ENCODE measurements around the gene RALGAPA2. TPM values are rescaled to one million over a fixed set of nuclear protein-coding genes. Genes with fewer than 3 reads are reported as not detected.

The RALGAPA2 gene
- total RNA-seq, 4 donors from 2014 or later, result 89.7 to 126 (median 97.8) TPM

- H3K4me3 ChIP-seq (replicated peaks in 1 of 3), result no peak overlapping the region
- no peaks in the 10 kb centered on the region for H3K27me3 ChIP-seq
- peaks cover 13% of the 10 kb centered on the region in 2 donors for H3K4me1 ChIP-seq
- WGBS, 2 donors, result 52 to 56% methylated on average over 4 of the region's 4 CpGs
- no peaks in the 10 kb centered on the region for H3K9me3 ChIP-seq
- no peak for DNase-seq
- TF ChIP-seq CTCF (IDR thresholded peaks at IDR 0.05) (no peak), POLR2A (IDR thresholded peaks at IDR 0.05) (no peak)
- no peaks in the 10 kb centered on the region for H3K36me3 ChIP-seq
- H3K27ac ChIP-seq, result no peak overlapping the region
- intact Hi-C loops (cut with DNase I), result no loop called here
These were observed 53.5 kb downstream of the RALGAPA2 start for GRCh38 chr20:20658871-20659431.

- H3K9me3 ChIP-seq, result no peaks in the 10 kb centered on the region
- H3K4me3 ChIP-seq (replicated peaks in 1 of 3), result no peak overlapping the region
- no peak overlapping the region for H3K27ac ChIP-seq
- no peaks in the 10 kb centered on the region for H3K36me3 ChIP-seq
- H3K4me1 ChIP-seq, result peaks cover 13% of the 10 kb centered on the region in 2 donors
- TF ChIP-seq CTCF (IDR thresholded peaks at IDR 0.05), result no peak
- TF ChIP-seq POLR2A (IDR thresholded peaks at IDR 0.05), result no peak
- DNase-seq, result no peak
- H3K27me3 ChIP-seq, result no peaks in the 10 kb centered on the region
- intact Hi-C loops (cut with DNase I), result no loop called here
These were observed 54.3 kb downstream of the RALGAPA2 start for GRCh38 chr20:20658123-20658522.

- intact Hi-C loops (cut with DNase I), result no loop called here
- Histone ChIP-seq H3K9me3 (no peaks in the 10 kb centered on the region), H3K27me3 (no peaks in the 10 kb centered on the region), H3K4me3 (replicated peaks in 1 of 3) (no peak overlapping the region), H3K4me1 (peaks cover 13% of the 10 kb centered on the region in 2 donors), H3K27ac (no peak overlapping the region), H3K36me3 (no peaks in the 10 kb centered on the region)
- TF ChIP-seq CTCF (IDR thresholded peaks at IDR 0.05) (no peak), POLR2A (IDR thresholded peaks at IDR 0.05) (no peak)
- WGBS, 2 donors, result 92 to 95% methylated on average over 6 of the region's 6 CpGs
- no peak for DNase-seq
These were observed 55.4 kb downstream of the RALGAPA2 start for GRCh38 chr20:20657092-20657491.

- no peaks in the 10 kb centered on the region for H3K9me3 ChIP-seq
- intact Hi-C loops (cut with DNase I), result no loop called here
- H3K27me3 ChIP-seq, result no peaks in the 10 kb centered on the region
- TF ChIP-seq POLR2A (IDR thresholded peaks at IDR 0.05) (no peak), CTCF (IDR thresholded peaks at IDR 0.05) (no peak)
- 90 to 93% methylated on average over 5 of the region's 5 CpGs for WGBS, 2 donors
- H3K4me3 ChIP-seq (replicated peaks in 1 of 3), result no peak overlapping the region
- no peaks in the 10 kb centered on the region for H3K36me3 ChIP-seq
- no peak for DNase-seq
- no peak overlapping the region for H3K27ac ChIP-seq
- H3K4me1 ChIP-seq, result peaks cover 13% of the 10 kb centered on the region in 2 donors
These were observed 56.6 kb downstream of the RALGAPA2 start for GRCh38 chr20:20655883-20656282.

GRCh38 chr20:20649945-20650344 is 62.5 kb downstream of the RALGAPA2 start:
- H3K9me3 ChIP-seq, result no peaks in the 10 kb centered on the region
- H3K4me3 ChIP-seq (replicated peaks in 1 of 3), result no peak overlapping the region
- H3K27ac ChIP-seq, result no peak overlapping the region
- H3K27me3 ChIP-seq, result no peaks in the 10 kb centered on the region
- TF ChIP-seq POLR2A (IDR thresholded peaks at IDR 0.05) (no peak), CTCF (IDR thresholded peaks at IDR 0.05) (no peak)
- H3K4me1 ChIP-seq, result peaks cover 0 to 6% of the 10 kb centered on the region in 2 donors
- intact Hi-C loops (cut with DNase I), result no loop called here
- 86 to 87% methylated on average over 4 of the region's 4 CpGs for WGBS, 2 donors
- no peaks in the 10 kb centered on the region for H3K36me3 ChIP-seq
- DNase-seq, result no peak

All from thyroid gland (tissue), 4 donors.